Vagina (tissue), 2 donors: ENCODE data around the gene IL1RAPL1.

Experiments used
- CTCF ChIP-seq, 3 experiments: fragments of 450-650 bp in 2 of 3; fragments of 200-600 bp in 1 of 3; sonication (generic) in 1 of 3; IDR thresholded peaks; one replicate each; pipeline ENCODE4 v1.5.1; 2017 to 2019; ENCODE audit warnings: antibody characterized with exemption in 3 of 3, mild to moderate bottlenecking in 2 of 3, moderate library complexity in 2 of 3
- POLR2A ChIP-seq, 2 donors: fragments of 450-650 bp; IDR thresholded peaks; one replicate each; pipeline ENCODE4 v1.6.1; 2017; ENCODE audit warnings: antibody characterized with exemption in 2 of 2, mild to moderate bottlenecking in 2 of 2, moderate library complexity in 2 of 2
- POLR2AphosphoS5 ChIP-seq, 2 donors: sonication (generic); formaldehyde crosslinking; IDR thresholded peaks; one replicate each; pipeline ENCODE4 v1.9.0; 2017; ENCODE audit warnings: antibody characterized with exemption in 2 of 2, mild to moderate bottlenecking in 2 of 2, low read depth in 1 of 2; ENCODE audit not compliant: insufficient read depth in 1 of 2

- TF ChIP-seq POLR2AphosphoS5 (IDR thresholded peaks at IDR 0.05; ENCODE audit: insufficient read depth in 1 of 2, low read depth in 1 of 2), result no peak
- TF ChIP-seq POLR2A (IDR thresholded peaks at IDR 0.05), result no peak
- no peak for TF ChIP-seq CTCF (IDR thresholded peaks at IDR 0.05)
These were observed 436.0 kb downstream of the IL1RAPL1 start for GRCh38 chrX:29023207-29023606.
